ENCODE results near the gene FBXW4. TPM values are rescaled to one million over a fixed set of nuclear protein-coding genes. Genes with fewer than 3 reads are reported as not detected.
A peak's percentile ranks its signal among the peaks of the same experiment; 100 is the strongest.

FBXW4 gene
- total and polyA plus RNA-seq, 9 of the 15 experiments (the other 6 are each of a cell fraction or from before 2014, with no cell fraction given): 1.0 to 10.6 (median 5.4) TPM

GRCh38 chr10:101693978-101694673 lies 844 bp downstream of the FBXW4 start (continued):
- TF ChIP-seq ZNF140 (CRISPR knock-in tag; IDR thresholded peaks at IDR 0.05) (no peak), BMI1 (IDR thresholded peaks at IDR 0.05; ENCODE audit: low read length) (no peak), ARID1B (IDR thresholded peaks at IDR 0.05) (no peak), RFX5 (IDR thresholded peaks at IDR 0.05; ENCODE audit: low read depth, low read length) (no peak), KAT7 (CRISPR knock-in tag; IDR thresholded peaks at IDR 0.05; ENCODE audit: borderline replicate concordance) (peak; percentile 72; the same call in 1 of the 2 replicates), FOXP1 (CRISPR knock-in tag; IDR thresholded peaks at IDR 0.05) (0 out of 2 replicates have a peak, but pooled peaks have one; percentile 70), ZNF253 (CRISPR knock-in tag; conservative IDR thresholded peaks at IDR 0.05) (no peak), ZNF165 (CRISPR knock-in tag; IDR thresholded peaks at IDR 0.05; ENCODE audit: borderline replicate concordance) (no peak), ELF4 (CRISPR knock-in tag; IDR thresholded peaks at IDR 0.05) (no peak), ZNF561 (CRISPR knock-in tag; conservative IDR thresholded peaks at IDR 0.05) (no peak), TCF3 (CRISPR knock-in tag; IDR thresholded peaks at IDR 0.05) (no peak), MECOM (CRISPR knock-in tag; IDR thresholded peaks at IDR 0.05) (no peak), PHB2 (IDR thresholded peaks at IDR 0.05; ENCODE audit: low read depth) (no peak), CBFA2T3 (IDR thresholded peaks at IDR 0.05) (no peak), TCFL5 (CRISPR knock-in tag; conservative IDR thresholded peaks at IDR 0.05) (no peak), CTCFL (IDR thresholded peaks at IDR 0.05; ENCODE audit: borderline replicate concordance, insufficient read depth, low read depth, low read length, poor library complexity, severe bottlenecking) (peak; percentile 3), HLTF (IDR thresholded peaks at IDR 0.05) (no peak), IFI16 (CRISPR knock-in tag; IDR thresholded peaks at IDR 0.05) (no peak), DMBX1 (CRISPR knock-in tag; IDR thresholded peaks at IDR 0.05; ENCODE audit: borderline replicate concordance) (no peak), ZBTB33 (CRISPR knock-in tag; IDR thresholded peaks at IDR 0.05) (0 out of 2 replicates have a peak, but pooled peaks have one; percentile 15), NCOA2 (IDR thresholded peaks at IDR 0.05; ENCODE audit: partially characterized antibody in 2 of 2) (no peak), KLF13 (tag; IDR thresholded peaks at IDR 0.05; ENCODE audit: borderline replicate concordance, low read depth) (no peak), MAFK (IDR thresholded peaks at IDR 0.05; ENCODE audit: low read length) (no peak), CHAMP1 (IDR thresholded peaks at IDR 0.05) (no peak), IRF2 (CRISPR knock-in tag; IDR thresholded peaks at IDR 0.05) (no peak)

Measured in K562 (cell line).